Measurements from ENCODE around the gene FAXDC2.

Gene FAXDC2

GRCh38 chr5:154797762-154798161 is 52.6 kb downstream of the FAXDC2 start:
- no peak for DNase-seq (ENCODE audit: low read depth in 3 of 3)

GRCh38 chr5:154795235-154795596 is 55.2 kb downstream of the FAXDC2 start:
- DNase-seq (ENCODE audit: low read depth in 3 of 3): no peak

- no peak for DNase-seq (ENCODE audit: low read depth in 3 of 3)
Observed at GRCh38 chr5:154794525-154795234, 55.7 kb downstream of the FAXDC2 start.

- no peak for DNase-seq (ENCODE audit: low read depth in 3 of 3)
Observed at GRCh38 chr5:154793599-154794524, 56.5 kb downstream of the FAXDC2 start.

- DNase-seq (ENCODE audit: low read depth in 3 of 3): no peak
Observed at GRCh38 chr5:154791535-154791934, 58.9 kb downstream of the FAXDC2 start.

GRCh38 chr5:154788212-154788611 is 62.2 kb downstream of the FAXDC2 start:
- no peak for DNase-seq (ENCODE audit: low read depth in 3 of 3)

GRCh38 chr5:154786414-154786813 is 64.0 kb downstream of the FAXDC2 start:
- no peak for DNase-seq (ENCODE audit: low read depth in 3 of 3)

GRCh38 chr5:154784856-154785255 is 65.5 kb downstream of the FAXDC2 start:
- no peak for DNase-seq (ENCODE audit: low read depth in 3 of 3)

GRCh38 chr5:154783774-154784460 is 66.5 kb downstream of the FAXDC2 start:
- DNase-seq (ENCODE audit: low read depth in 3 of 3): no peak

GRCh38 chr5:154782812-154783592 is 67.4 kb downstream of the FAXDC2 start:
- no peak for DNase-seq (ENCODE audit: low read depth in 3 of 3)

- no peak for DNase-seq (ENCODE audit: low read depth in 3 of 3)
Observed at GRCh38 chr5:154782326-154782725, 68.1 kb downstream of the FAXDC2 start.

- DNase-seq (ENCODE audit: low read depth in 3 of 3): no peak
Observed at GRCh38 chr5:154780128-154780527, 70.3 kb downstream of the FAXDC2 start.

- no peak for DNase-seq (ENCODE audit: low read depth in 3 of 3)
Observed at GRCh38 chr5:154779105-154779504, 71.3 kb downstream of the FAXDC2 start.

GRCh38 chr5:154778534-154778933 is 71.9 kb downstream of the FAXDC2 start:
- DNase-seq (ENCODE audit: low read depth in 3 of 3): no peak

- DNase-seq (ENCODE audit: low read depth in 3 of 3): no peak
Observed at GRCh38 chr5:154776167-154776566, 74.2 kb downstream of the FAXDC2 start.

GRCh38 chr5:154773326-154773725 is 77.1 kb downstream of the FAXDC2 start:
- DNase-seq (ENCODE audit: low read depth in 3 of 3): no peak

GRCh38 chr5:154771383-154771901 is 79.0 kb downstream of the FAXDC2 start:
- DNase-seq (ENCODE audit: low read depth in 3 of 3): no peak

GRCh38 chr5:154770111-154770510 is 80.3 kb downstream of the FAXDC2 start:
- no peak for DNase-seq (ENCODE audit: low read depth in 3 of 3)

All from stimulated activated CD4-positive, alpha-beta T cell treated with anti-CD3 and anti-CD28 coated beads, TNF-alpha, amount 100 ng/mL, for 4 hours (primary cell).